ENCODE data around the gene VPS13C.
A peak's percentile ranks its signal among the peaks of the same experiment; 100 is the strongest.

The VPS13C gene

GRCh38 chr15:62060113-62060895 is at the start of gene VPS13C:
VPS13C (minus strand) TSS chr15:62060447; CDS start chr15:62060374, 73 bp downstream.
- peak; percentile 95 for DNase-seq

- DNase-seq = no peak
Observed at GRCh38 chr15:62109437-62109836, 49.2 kb upstream of the VPS13C start.

GRCh38 chr15:62108411-62108810 is 48.2 kb upstream of the VPS13C start:
- DNase-seq = no peak

GRCh38 chr15:62107571-62108121 is 47.4 kb upstream of the VPS13C start:
- no peak for DNase-seq

GRCh38 chr15:62106096-62106495 is 45.8 kb upstream of the VPS13C start:
- no peak for DNase-seq

GRCh38 chr15:62105266-62105665 is 45.0 kb upstream of the VPS13C start:
- DNase-seq = no peak

- DNase-seq = no peak
Observed at GRCh38 chr15:62104846-62105245, 44.6 kb upstream of the VPS13C start.

GRCh38 chr15:62104401-62104800 is 44.2 kb upstream of the VPS13C start:
- DNase-seq = no peak

- no peak for DNase-seq
Observed at GRCh38 chr15:62103431-62103830, 43.2 kb upstream of the VPS13C start.

- DNase-seq = no peak
Observed at GRCh38 chr15:62099094-62099601, 38.9 kb upstream of the VPS13C start.

- DNase-seq = no peak
Observed at GRCh38 chr15:62094388-62094787, 34.1 kb upstream of the VPS13C start.

GRCh38 chr15:62093809-62094208 is 33.6 kb upstream of the VPS13C start:
- no peak for DNase-seq

- DNase-seq = no peak
Observed at GRCh38 chr15:62090988-62091387, 30.7 kb upstream of the VPS13C start.

GRCh38 chr15:62089616-62090015 is 29.4 kb upstream of the VPS13C start:
- DNase-seq = no peak

- no peak for DNase-seq
Observed at GRCh38 chr15:62088353-62088693, 28.1 kb upstream of the VPS13C start.

- no peak for DNase-seq
Observed at GRCh38 chr15:62087671-62088352, 27.6 kb upstream of the VPS13C start.

GRCh38 chr15:62085740-62086139 is 25.5 kb upstream of the VPS13C start:
- no peak for DNase-seq

- no peak for DNase-seq
Observed at GRCh38 chr15:62083194-62084154, 23.2 kb upstream of the VPS13C start.

GRCh38 chr15:62079594-62079993 is 19.3 kb upstream of the VPS13C start:
- no peak for DNase-seq

- DNase-seq = no peak
Observed at GRCh38 chr15:62075595-62076277, 15.5 kb upstream of the VPS13C start.

- DNase-seq = no peak
Observed at GRCh38 chr15:62071711-62072308, 11.6 kb upstream of the VPS13C start.

- no peak for DNase-seq
Observed at GRCh38 chr15:62069551-62069950, 9.3 kb upstream of the VPS13C start.
